HG02973 (cell line): Measurements from ENCODE around the gene PPP3CA.

Source experiments
- ATAC-seq: cut with Tn5 transposase; IDR thresholded peaks from one replicate; pipeline ENCODE4 v1.9.1; 2021; ENCODE audit warnings: moderate library complexity; ENCODE audit not compliant: unreplicated experiment

Gene PPP3CA

DNA sequence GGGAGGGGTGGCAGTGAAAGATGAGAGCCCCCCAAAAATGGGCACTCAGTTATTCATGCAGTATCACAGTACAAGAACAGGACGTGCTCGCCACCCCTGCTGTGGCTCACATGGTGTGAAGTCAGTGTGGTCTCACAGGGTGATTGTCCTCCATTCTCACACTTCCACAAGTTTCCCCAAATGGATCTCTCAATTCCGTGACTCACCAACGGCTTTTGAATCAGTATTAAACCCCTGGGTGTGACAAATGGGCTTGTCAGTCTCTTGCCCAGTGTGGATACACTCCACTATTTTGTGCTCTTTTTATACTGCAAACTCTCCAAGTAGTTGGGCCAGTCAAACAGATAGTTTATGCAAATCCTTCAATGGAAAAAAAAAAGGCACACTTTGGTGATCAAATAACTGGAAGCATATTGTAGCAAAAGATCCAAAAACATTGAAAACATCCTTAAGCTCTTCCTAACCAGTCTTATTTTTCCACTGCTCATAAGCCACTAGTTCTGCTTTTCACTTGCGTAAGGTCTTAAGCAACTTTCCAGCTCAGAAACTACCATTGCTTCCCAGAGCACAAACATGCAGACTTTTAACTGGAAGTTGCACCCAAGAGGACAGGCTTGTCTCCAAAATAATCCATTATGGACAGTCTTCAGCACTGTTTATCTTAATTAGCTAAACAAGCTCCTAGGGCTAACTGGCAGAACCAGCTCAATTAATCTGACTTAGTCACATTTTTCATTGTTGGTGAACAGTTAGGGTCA is 365.7 kb downstream of the PPP3CA start:
- ATAC-seq, result no peak

GRCh38 chr4:100979736-100980135 is 367.6 kb downstream of the PPP3CA start:
- ATAC-seq, result no peak

- no peak for ATAC-seq
Measured at GRCh38 chr4:100977746-100978397, 369.5 kb downstream of the PPP3CA start.

DNA sequence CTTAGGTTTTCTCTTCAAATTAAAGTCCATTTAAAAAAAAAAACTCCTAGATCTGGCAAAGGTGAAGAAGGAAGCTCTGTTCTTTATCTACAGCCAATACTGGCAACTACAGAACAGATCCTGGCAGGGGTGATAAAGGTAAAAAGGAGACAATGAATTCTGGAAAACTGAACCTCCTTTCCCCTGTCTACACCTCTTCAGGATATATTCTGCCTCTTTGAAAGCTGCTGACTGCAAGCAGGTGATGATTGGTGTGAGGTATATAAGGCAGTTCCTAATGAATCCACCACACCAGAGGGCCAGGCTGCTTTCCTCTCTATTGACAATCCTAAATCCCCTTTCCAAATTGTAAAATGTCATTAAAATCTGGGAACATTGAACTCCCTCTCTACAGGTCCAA is 370.1 kb downstream of the PPP3CA start:
- no peak for ATAC-seq
